ENCODE measurements around the gene BPNT1. TPM values are rescaled to one million over a fixed set of nuclear protein-coding genes. Genes with fewer than 3 reads are reported as not detected.

BPNT1 gene
- total RNA-seq, 1 experiment from 2014 or later: 25.2 TPM

GRCh38 chr1:220043646-220044045 lies 45.9 kb downstream of the BPNT1 start (continued):
- TF ChIP-seq REST (IDR thresholded peaks at IDR 0.05; ENCODE audit: low read depth): no peak

- TF ChIP-seq TCF7L2 (IDR thresholded peaks at IDR 0.05; ENCODE audit: borderline replicate concordance, extremely low read depth, insufficient read depth, insufficient read length) (no peak), RAD21 (IDR thresholded peaks at IDR 0.05; ENCODE audit: low read depth) (no peak), SIN3A (IDR thresholded peaks at IDR 0.05; ENCODE audit: low read depth) (no peak), EZH2phosphoT487 (IDR thresholded peaks at IDR 0.05; ENCODE audit: borderline replicate concordance) (no peak), EZH2 (IDR thresholded peaks at IDR 0.05) (no peak), MAX (IDR thresholded peaks at IDR 0.05) (no peak)
- Histone ChIP-seq H3K36me3 (ENCODE audit: control insufficient read depth in 1 of 2, insufficient read depth in 2 of 2, low read length in 2 of 2) (peaks cover 9 to 14% of the 10 kb centered on the region in 2 experiments; a peak in 3 of 4 replicates), H3K4me2 (ENCODE audit: low read length) (no peak overlapping the region), H2AFZ (ENCODE audit: low read depth, low read length, poor library complexity, severe bottlenecking) (no peak overlapping the region), H3K27me3 (ENCODE audit: insufficient read depth, low read length) (no peaks in the 10 kb centered on the region), H3K27ac (ENCODE audit: low read depth, low read length) (no peak overlapping the region), H3K79me2 (ENCODE audit: insufficient read depth, low read length) (peaks cover 92% of the 10 kb centered on the region), H4K20me1 (ENCODE audit: insufficient read depth) (no peaks in the 10 kb centered on the region), H3K4me3 (replicated peaks in 1 of 2; ENCODE audit: low read depth in 1 of 2, low read length in 2 of 2) (no peak overlapping the region), H3K9me3 (ENCODE audit: control insufficient read depth in 1 of 2, insufficient read depth in 1 of 2, low read depth in 1 of 2, low read length in 2 of 2) (no peaks in the 10 kb centered on the region), H3K9ac (ENCODE audit: low read length) (no peak overlapping the region), H3K4me1 (ENCODE audit: control insufficient read depth in 1 of 2, insufficient read depth in 2 of 2, low read length in 2 of 2) (peaks cover 4 to 5% of the 10 kb centered on the region in 2 experiments; a peak in 3 of 4 replicates), H3K9me2 (ENCODE audit: insufficient read depth) (no peaks in the 10 kb centered on the region)
- ATAC-seq (no peak), DNase-seq (ENCODE audit: low read depth, low spot score) (no peak)
- intact Hi-C loops (cut with micrococcal nuclease): no loop called here
- ChIA-PET POLR2A (no interaction called here), CTCF (no interaction called here), RAD21 (ENCODE audit: low non-redundant PET in 1 of 2, low total read pairs in 2 of 2, uncharacterized antibody in 2 of 2, unreplicated experiment in 2 of 2) (no interaction called here)
- BruUV-seq (replicated peaks): no TSS peak
Measured at GRCh38 chr1:220040028-220040596, 49.5 kb downstream of the BPNT1 start.
